GM23338 (cell line): Measurements from ENCODE around the gene AIG1.

Source experiments
- EZH2 ChIP-seq: fragments of 200-600 bp; sonication (generic); IDR thresholded peaks from one replicate; pipeline ENCODE4 v1.8.0; 2017; ENCODE audit warnings: antibody characterized with exemption, mild to moderate bottlenecking, low read depth; ENCODE audit not compliant: unreplicated experiment
- TF ChIP-seq, protein P1 (sequence below), 2 experiments: fragments of 200-600 bp in 1 of 2; sonication (generic) in 1 of 2; conservative IDR thresholded peaks; 2 replicates each; pipeline versions ENCODE4 v1.5.1 to v1.6.1; 2016 to 2017; ENCODE audit warnings: antibody characterized with exemption in 2 of 2, low read depth in 2 of 2, mild to moderate bottlenecking in 2 of 2, moderate library complexity in 1 of 2

DNA sequence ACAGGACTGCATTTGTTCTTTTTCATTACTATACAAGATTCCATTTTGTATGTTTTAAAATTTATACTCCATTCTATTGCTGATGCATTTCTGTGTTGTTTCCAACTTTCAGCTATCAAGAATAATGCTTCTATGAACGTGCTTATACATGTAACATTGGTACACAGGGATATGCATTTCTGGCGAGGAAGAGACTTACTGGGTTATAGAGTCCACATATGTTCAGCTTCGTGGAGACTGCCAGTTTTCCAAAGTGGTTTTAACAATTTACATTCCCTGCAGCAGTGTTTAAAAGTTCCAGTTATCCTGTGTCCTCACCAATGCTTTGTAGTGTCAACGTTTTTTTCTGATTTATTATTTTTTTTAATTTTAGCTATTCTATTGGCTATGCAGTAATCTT, 48.5 kb downstream of the AIG1 start:
- no peak for TF ChIP-seq EZH2
- TF ChIP-seq, protein P1, sequence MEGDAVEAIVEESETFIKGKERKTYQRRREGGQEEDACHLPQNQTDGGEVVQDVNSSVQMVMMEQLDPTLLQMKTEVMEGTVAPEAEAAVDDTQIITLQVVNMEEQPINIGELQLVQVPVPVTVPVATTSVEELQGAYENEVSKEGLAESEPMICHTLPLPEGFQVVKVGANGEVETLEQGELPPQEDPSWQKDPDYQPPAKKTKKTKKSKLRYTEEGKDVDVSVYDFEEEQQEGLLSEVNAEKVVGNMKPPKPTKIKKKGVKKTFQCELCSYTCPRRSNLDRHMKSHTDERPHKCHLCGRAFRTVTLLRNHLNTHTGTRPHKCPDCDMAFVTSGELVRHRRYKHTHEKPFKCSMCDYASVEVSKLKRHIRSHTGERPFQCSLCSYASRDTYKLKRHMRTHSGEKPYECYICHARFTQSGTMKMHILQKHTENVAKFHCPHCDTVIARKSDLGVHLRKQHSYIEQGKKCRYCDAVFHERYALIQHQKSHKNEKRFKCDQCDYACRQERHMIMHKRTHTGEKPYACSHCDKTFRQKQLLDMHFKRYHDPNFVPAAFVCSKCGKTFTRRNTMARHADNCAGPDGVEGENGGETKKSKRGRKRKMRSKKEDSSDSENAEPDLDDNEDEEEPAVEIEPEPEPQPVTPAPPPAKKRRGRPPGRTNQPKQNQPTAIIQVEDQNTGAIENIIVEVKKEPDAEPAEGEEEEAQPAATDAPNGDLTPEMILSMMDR (conservative IDR thresholded peaks at IDR 0.05; ENCODE audit: low read depth in 2 of 2) = no peak
